HG03575 (cell line): ENCODE data around the gene DIP2B.
"Not testable (repeated sequence)": the region's sequence is repeated elsewhere in the genome, so short reads cannot be mapped to it uniquely, and the experiment has no call there.

ENCODE experiments used
- ATAC-seq: cut with Tn5 transposase; IDR thresholded peaks from one replicate; pipeline ENCODE4 v1.9.1; 2021; ENCODE audit not compliant: unreplicated experiment, insufficient number of reproducible peaks, low FRiP score; ENCODE audit errors: extremely low read depth

The DIP2B gene

GRCh38 chr12:50546441-50547318 lies 41.9 kb downstream of the DIP2B start:
- ATAC-seq: no peak

- no peak for ATAC-seq
Observed at GRCh38 chr12:50547742-50548141, 43.0 kb downstream of the DIP2B start.

DNA sequence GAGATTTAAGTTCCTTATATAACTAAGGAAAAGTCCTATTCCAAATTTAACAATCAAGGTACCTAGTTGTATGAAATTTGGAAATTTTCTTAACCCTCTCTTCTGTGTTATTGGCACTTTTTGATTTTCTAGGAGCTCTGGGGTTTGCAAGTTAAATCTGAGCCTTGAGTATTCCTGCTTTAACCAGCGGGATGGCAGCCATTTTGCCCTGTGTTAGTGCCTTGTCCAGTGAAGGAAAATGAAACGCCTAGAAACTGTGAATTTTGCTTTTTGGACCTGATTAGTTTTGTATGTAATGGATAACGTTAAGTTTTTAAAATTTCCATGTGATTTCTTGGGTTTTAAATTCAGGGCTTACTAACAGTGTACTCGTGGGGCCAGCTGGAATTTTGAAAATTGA lies 45.1 kb downstream of the DIP2B start:
- ATAC-seq: no peak

DNA sequence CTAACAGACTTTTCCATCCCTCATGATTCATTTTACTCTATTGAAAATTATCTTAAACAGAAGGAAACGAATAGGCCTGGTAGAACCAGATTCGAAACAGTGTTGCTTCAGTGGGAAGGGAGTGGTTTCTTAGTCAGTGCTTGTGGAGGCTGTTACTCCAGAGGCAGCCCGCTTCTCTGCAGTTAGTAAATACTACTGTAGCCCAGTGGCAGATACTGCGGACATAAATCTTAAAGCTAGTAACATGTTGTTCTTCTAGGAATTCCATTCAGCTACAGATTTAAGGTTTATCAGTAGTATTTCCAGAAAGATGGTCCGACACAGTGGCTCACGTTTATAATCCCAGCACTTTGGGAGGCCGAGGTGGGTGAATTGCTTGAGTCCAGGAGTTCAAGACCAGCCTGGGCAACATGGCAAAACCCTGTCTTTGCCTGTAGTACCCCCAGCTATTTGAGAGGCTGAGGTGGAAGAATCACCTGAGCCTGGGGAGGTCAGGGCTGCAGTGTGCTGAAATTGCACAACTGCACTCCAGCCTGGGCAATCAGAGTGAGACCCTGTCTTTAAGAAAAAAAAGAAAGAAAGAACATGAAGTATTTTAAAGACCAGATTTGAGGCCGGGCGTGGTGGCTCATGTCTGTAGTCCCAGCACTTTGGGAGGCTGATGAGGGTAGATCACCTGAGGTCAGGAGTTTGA lies 45.9 kb downstream of the DIP2B start:
- ATAC-seq: no peak

- ATAC-seq: no peak
Observed at GRCh38 chr12:50551866-50552265, 47.1 kb downstream of the DIP2B start.

DNA sequence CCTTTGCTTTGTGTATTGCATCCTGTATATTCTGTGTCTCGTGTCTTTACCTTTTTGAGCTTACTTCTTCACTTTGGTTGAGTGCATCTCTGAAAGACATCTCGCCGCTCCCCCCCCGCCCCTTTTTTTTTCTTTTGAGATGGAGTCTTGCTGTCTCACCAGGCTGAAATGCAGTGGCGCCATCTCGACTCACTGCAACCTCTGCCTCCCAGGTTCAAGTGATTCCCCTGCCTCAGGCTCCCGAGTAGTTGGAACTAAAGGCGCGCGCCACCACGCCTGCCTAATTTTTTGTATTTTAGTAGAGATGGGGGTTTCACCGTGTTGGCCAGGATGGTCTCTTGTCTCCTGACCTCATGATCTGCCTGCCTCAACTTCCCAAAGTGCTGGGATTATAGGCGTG lies 49.9 kb downstream of the DIP2B start:
- no peak for ATAC-seq

GRCh38 chr12:50555471-50555885 lies 50.7 kb downstream of the DIP2B start:
- no peak for ATAC-seq

DNA sequence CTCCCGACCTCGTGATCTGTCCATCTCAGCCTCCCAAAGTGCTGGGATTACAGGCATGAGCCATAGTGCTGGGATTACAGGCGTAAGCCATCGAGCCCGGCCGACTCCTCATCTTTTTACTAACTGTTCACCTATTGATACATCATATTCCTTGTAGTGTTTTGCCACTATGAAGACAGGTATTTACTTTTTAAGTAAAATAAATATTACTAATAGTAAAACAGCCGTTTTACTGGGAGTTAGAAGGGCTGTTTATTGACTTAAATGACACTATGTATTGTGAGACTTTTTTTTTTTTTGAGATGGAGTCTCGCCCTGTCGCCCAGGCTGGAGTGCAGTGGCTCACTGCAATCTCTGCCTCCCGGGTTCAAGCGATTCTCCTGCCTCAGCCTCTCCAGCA lies 51.5 kb downstream of the DIP2B start:
- no peak for ATAC-seq

DNA sequence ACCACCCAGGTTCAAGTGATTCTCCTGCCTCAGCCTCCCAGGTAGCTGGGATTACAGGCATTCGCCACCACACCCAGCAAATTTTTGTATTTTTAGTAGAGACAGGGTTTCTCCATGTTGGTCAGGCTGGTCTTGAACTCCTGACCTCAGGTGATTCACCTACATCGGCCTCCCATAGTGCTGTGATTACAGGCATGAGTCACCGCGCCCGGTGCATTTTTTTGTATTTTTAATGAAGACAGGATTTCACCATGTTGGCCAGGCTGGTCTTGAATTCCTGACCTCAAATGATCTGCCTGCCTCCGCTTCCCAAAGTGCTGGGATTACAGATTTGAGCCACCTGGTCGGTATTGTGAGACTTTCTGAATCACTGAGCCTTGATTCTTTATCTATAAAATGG lies 52.0 kb downstream of the DIP2B start:
- not testable (repeated sequence) for ATAC-seq

DNA sequence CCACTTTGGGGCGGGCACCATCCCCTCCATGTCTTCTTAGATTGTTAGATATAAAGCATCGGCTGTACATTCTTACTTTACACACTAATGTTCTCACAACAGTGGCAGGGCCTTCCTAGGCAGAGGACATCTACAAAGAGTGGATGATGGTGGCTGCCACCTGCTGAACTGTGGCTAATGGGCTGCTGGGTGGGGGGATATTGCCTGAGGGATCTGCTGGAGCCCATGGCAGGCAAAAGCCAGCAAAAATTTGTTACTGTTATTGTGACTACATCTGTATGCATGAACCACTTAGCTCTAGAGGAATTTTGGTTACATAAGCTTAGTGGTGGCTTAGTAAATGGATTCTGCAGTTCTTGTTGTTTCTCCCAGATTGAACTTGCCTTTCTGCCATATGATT lies 52.6 kb downstream of the DIP2B start:
- ATAC-seq: no peak

DNA sequence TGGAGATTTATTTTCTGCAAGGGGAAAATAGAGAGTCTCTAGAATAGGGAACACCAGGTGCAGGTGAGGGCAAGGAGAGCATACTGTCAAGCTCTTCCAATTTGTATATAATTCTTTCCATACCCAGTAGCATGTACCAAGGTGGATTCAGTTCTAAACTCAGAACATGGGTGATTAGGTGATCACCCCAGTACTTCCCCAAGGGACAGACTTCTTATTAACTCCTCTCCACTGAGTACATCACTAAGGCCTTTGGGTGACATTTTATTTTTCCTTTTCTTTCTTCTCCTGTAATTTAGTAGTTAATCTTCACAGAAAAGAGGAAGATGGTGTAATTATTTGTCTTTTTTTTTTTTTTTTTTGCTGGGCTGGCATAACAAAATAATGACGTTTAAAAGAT lies 54.2 kb downstream of the DIP2B start:
- ATAC-seq: no peak

GRCh38 chr12:50562520-50563433 lies 58.0 kb downstream of the DIP2B start:
- ATAC-seq: no peak

DNA sequence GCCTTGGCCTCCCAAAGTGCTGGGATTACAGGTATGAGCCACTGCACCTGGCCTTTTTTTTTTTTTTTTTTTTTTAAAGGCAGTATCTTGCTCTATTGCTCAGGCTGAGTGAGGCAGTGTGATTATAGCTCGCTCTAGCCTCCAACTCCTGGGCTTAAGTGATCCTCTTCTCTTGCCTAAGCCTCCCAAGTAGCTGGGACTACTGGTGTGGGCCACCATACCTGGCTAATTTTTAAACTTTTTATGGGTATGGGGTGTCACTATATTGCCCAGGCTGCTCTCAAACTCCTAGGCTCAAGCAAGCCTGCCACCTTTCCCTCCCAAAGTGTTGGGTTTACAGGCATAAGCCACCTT lies 58.6 kb downstream of the DIP2B start:
- ATAC-seq: no peak

- no peak for ATAC-seq
Observed at GRCh38 chr12:50564237-50564947, 59.6 kb downstream of the DIP2B start.

- no peak for ATAC-seq
Observed at GRCh38 chr12:50564948-50565297, 60.1 kb downstream of the DIP2B start.

DNA sequence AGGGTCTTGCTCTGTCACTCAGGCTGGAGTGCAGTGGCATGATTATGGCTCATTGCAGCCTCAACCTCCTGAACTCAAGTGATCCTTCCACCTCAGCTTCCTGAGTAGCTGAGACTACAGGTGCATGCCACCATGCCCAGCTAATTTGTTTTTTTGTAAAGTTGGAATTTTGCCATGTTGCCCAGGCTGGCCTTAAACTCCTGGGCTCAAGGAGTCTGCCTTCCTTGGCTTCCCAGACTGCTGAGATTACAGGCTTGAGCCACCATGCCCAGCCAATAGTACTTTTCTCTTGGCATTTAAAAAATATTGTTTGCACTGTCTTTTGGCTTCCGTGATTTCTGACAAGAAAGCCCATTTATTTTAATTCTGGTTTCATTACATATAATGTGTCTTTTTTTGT lies 61.3 kb downstream of the DIP2B start:
- ATAC-seq: no peak

- ATAC-seq: no peak
Observed at GRCh38 chr12:50567926-50568325, 63.1 kb downstream of the DIP2B start.

GRCh38 chr12:50568338-50569091 lies 63.7 kb downstream of the DIP2B start:
- no peak for ATAC-seq
